HG03095 (cell line): Measurements from ENCODE around the gene THRB.

Experiments used
- ATAC-seq: cut with Tn5 transposase; IDR thresholded peaks from one replicate; pipeline ENCODE4 v1.9.1; 2021; ENCODE audit warnings: moderate library complexity; ENCODE audit not compliant: unreplicated experiment

The THRB gene

GRCh38 chr3:24242012-24242698, 252.5 kb downstream of the THRB start:
- no peak for ATAC-seq

- ATAC-seq = no peak
Measured at GRCh38 chr3:24240306-24240705, 254.3 kb downstream of the THRB start.

- peak; percentile 87 for ATAC-seq
Measured at GRCh38 chr3:24237971-24238706, 256.5 kb downstream of the THRB start.

GRCh38 chr3:24235121-24235520, 259.5 kb downstream of the THRB start:
- no peak for ATAC-seq

GRCh38 chr3:24232784-24233183, 261.9 kb downstream of the THRB start:
- no peak for ATAC-seq

GRCh38 chr3:24229468-24230221, 265.0 kb downstream of the THRB start:
- ATAC-seq = no peak

- ATAC-seq = no peak
Measured at GRCh38 chr3:24227635-24228034, 267.0 kb downstream of the THRB start.

GRCh38 chr3:24226397-24226796, 268.3 kb downstream of the THRB start:
- ATAC-seq = no peak

- ATAC-seq = no peak
Measured at GRCh38 chr3:24225385-24225950, 269.2 kb downstream of the THRB start.

GRCh38 chr3:24224666-24225384, 269.8 kb downstream of the THRB start:
- no peak for ATAC-seq

- ATAC-seq = no peak
Measured at GRCh38 chr3:24222165-24222805, 272.4 kb downstream of the THRB start.

- no peak for ATAC-seq
Measured at GRCh38 chr3:24220859-24221657, 273.6 kb downstream of the THRB start.

- no peak for ATAC-seq
Measured at GRCh38 chr3:24215502-24215901, 279.1 kb downstream of the THRB start.

GRCh38 chr3:24211381-24211780, 283.3 kb downstream of the THRB start:
- ATAC-seq = no peak

- ATAC-seq = no peak
Measured at GRCh38 chr3:24202071-24202470, 292.6 kb downstream of the THRB start.

GRCh38 chr3:24201301-24201700, 293.3 kb downstream of the THRB start:
- no peak for ATAC-seq

- no peak for ATAC-seq
Measured at GRCh38 chr3:24199775-24200247, 294.8 kb downstream of the THRB start.

GRCh38 chr3:24199300-24199699, 295.4 kb downstream of the THRB start:
- ATAC-seq = no peak

- no peak for ATAC-seq
Measured at GRCh38 chr3:24198728-24199127, 295.9 kb downstream of the THRB start.
